Activated naive CD8-positive, alpha-beta T cell (primary cell): Measurements from ENCODE around the gene CSRNP2.
A peak's percentile ranks its signal among the peaks of the same experiment; 100 is the strongest.
"Not testable (repeated sequence)": the region's sequence is repeated elsewhere in the genome, so short reads cannot be mapped to it uniquely, and the experiment has no call there.

ENCODE experiments used
- H3K27ac Mint-ChIP-seq: one replicate; pipeline ENCODE4 v1.8.0; 2021; ENCODE audit warnings: mixed read lengths
- H3K27me3 Mint-ChIP-seq: one replicate; pipeline ENCODE4 v1.8.0; 2021; ENCODE audit warnings: mixed read lengths
- H3K36me3 Mint-ChIP-seq: one replicate; pipeline ENCODE4 v1.8.0; 2021; ENCODE audit warnings: mixed read lengths
- H3K4me1 Mint-ChIP-seq: one replicate; pipeline ENCODE4 v1.8.0; 2021; ENCODE audit warnings: low read depth, mixed read lengths
- H3K4me3 Mint-ChIP-seq: one replicate; pipeline ENCODE4 v1.8.0; 2021; ENCODE audit warnings: mild to moderate bottlenecking, mixed read lengths
- H3K9me3 Mint-ChIP-seq: one replicate; pipeline ENCODE4 v1.8.0; 2021; ENCODE audit warnings: low read depth, mixed read lengths

The CSRNP2 gene

DNA sequence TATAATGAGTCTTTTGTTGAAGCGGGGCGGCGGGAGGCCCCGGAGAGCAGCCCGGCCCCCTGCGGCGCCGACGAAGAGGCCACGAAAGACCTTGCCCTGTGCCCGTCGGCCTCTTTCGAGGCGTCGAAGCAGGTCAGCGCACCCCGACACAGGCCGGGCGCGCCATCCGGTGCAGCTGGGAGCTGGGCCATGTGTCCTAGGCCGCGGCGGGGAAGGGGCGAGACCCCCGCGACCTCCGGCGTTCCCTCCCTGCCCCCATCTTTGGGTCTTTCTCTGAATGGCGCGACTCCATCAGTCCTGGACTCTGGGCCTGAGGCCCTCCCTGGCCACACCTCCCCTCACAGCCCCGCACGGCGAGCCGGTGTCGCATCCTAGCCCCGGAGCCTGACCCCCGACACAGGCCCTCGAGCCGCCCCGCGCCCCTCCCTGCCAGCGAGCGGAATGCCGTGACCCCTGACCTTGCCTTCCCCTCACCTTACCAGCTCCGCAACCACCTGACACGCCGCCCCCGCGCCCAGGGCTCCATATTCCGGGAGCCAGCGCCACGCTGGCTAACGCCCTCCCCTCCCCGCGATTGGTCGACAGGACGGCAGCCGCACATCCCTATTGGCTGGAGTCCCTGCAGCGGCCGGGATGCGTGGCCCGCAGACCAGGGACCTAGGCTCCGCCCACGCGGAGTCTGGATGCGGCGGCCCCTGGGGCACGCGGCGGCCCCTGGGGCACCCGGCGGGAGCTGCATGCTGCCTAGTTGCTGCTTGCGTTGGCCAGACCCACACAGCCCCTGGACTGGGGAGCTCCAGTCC is 57.4 kb downstream of the CSRNP2 start, which contains the start of gene SLC11A2:
SLC11A2 (minus strand) TSS at position 549 of the 803 bp plus-strand sequence. CDS start 15,656 bp downstream, outside the sequence.
- no peaks in the 10 kb centered on the region for H3K27me3 Mint-ChIP-seq
- peak within 1 kb of the TSS; percentile 98 for H3K4me3 Mint-ChIP-seq
- peaks cover 56% of the 10 kb centered on the region for H3K4me1 Mint-ChIP-seq
- H3K9me3 Mint-ChIP-seq = no peaks in the 10 kb centered on the region
- H3K27ac Mint-ChIP-seq = peak within 1 kb of the TSS; percentile 100
- H3K36me3 Mint-ChIP-seq = no peaks in the 10 kb centered on the region

- Mint-ChIP-seq H3K4me1 (peaks cover 62% of the 10 kb centered on the region), H3K4me3 (peak overlapping the region; percentile 98), H3K9me3 (no peaks in the 10 kb centered on the region), H3K27ac (peak overlapping the region; percentile 100), H3K27me3 (no peaks in the 10 kb centered on the region), H3K36me3 (no peaks in the 10 kb centered on the region)
These were observed 58.0 kb downstream of the CSRNP2 start for GRCh38 chr12:51025338-51025835.

DNA sequence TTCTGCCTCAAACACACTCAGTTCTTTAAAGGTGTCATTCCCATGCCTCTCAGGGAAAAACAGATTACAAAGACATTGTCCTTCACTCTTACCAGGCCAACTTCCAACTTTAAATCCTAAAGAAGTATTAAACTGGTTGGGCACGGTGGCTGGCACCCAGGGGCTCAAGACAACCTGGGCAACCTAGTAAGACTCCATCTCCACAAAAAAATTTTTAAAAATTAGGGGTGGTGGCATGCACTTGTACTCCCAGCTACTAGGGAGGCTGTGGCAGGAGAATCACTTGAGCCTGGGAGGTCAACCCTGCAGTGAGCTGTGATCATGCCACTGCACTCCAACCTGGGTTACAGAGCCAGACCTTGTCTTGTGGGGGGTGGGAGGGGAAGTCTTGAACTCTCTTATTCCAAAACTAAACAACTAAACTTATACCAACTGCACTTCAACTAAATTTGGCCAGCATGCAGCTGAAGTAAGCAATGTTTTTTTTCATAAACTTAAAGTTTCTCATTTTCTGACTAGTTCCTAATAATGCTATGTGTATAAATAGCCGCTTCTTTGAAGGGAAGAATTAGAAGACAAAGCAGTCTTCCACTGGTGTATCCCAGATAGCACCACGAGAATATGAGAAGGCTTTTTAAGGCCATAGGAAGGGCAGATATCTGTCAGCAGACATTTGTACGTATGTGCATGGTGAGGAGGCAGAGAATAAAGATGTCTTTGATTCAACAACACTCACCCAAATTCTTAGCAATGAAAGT is 59.6 kb downstream of the CSRNP2 start:
- no peaks in the 10 kb centered on the region for H3K27me3 Mint-ChIP-seq

GRCh38 chr12:51021694-51022093 is 61.7 kb downstream of the CSRNP2 start:
- H3K4me3 Mint-ChIP-seq = peak overlapping the region; percentile 70

More for the DNA sequence above, 59.6 kb downstream of the CSRNP2 start:
- Mint-ChIP-seq H3K4me1 (peaks cover 75% of the 10 kb centered on the region), H3K4me3 (peak overlapping the region; percentile 98), H3K36me3 (no peaks in the 10 kb centered on the region), H3K27ac (peak overlapping the region; percentile 100), H3K9me3 (no peaks in the 10 kb centered on the region)

DNA sequence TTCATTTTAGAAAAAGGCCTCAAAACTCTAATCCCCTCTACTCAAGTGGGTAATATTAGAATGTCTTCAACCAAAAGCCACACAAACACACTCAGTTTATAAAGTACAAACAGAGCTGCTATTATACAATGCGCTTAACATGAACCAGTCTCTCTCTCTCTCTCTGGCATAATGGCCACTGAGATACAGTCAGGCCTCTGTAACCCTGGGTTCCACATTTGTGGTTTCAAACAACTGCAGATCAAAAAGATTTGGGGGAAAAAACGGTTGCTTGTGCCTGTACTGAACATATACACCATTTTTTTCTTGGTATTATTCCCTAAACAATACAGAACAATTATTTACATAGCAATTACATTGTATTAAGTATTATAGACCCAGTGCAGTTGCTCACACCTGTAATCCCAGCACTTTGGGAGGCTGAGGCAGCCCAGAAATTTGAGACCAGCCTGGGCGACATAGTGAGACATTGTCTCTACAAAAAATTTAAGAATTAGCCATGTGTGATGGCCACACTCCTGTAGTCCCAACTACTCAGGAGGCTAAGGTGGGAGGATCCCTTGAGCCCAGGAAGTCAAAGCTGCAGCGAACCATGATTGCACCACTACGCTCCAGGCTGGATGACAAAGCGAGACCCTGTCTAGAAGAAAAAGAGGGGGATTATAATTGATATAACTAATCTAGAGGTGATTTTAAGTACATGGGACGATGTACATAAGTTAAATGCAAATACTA is 62.8 kb downstream of the CSRNP2 start:
- Mint-ChIP-seq H3K9me3 (no peaks in the 10 kb centered on the region), H3K36me3 (no peaks in the 10 kb centered on the region), H3K27me3 (no peaks in the 10 kb centered on the region), H3K4me3 (peak overlapping the region; percentile 13), H3K27ac (peak overlapping the region; percentile 89), H3K4me1 (peaks cover 71% of the 10 kb centered on the region)

More at GRCh38 chr12:51021694-51022093, 61.7 kb downstream of the CSRNP2 start:
- H3K4me1 Mint-ChIP-seq = peaks cover 75% of the 10 kb centered on the region
- no peaks in the 10 kb centered on the region for H3K9me3 Mint-ChIP-seq
- H3K27me3 Mint-ChIP-seq = no peaks in the 10 kb centered on the region
- peak overlapping the region; percentile 89 for H3K27ac Mint-ChIP-seq
- H3K36me3 Mint-ChIP-seq = no peaks in the 10 kb centered on the region

DNA sequence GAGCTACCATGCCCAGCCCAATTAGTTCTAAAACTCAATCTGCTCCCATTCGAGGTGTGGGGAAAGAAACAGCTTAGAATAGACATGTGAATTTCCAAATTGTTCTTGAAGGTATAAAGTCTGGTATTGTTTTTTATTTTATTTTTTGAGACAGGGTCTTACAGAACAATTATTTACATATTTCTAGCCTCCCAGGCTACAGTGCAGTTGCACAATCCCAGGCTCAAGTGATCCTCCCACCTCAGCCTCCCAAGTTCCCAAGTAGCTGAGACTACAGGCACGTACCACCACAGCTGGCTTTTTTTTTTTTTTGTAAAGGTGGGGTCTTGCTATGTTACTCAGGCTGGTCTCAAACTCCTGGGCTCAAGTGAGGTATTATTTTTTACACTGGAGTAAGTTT is 63.5 kb downstream of the CSRNP2 start:
- Mint-ChIP-seq H3K36me3 (no peaks in the 10 kb centered on the region), H3K4me1 (peaks cover 67% of the 10 kb centered on the region), H3K4me3 (no peak overlapping the region), H3K27ac (peak overlapping the region; percentile 41), H3K27me3 (no peaks in the 10 kb centered on the region), H3K9me3 (no peaks in the 10 kb centered on the region)

- H3K36me3 Mint-ChIP-seq = no peaks in the 10 kb centered on the region
- H3K27ac Mint-ChIP-seq = no peak overlapping the region
- peaks cover 58% of the 10 kb centered on the region for H3K4me1 Mint-ChIP-seq
- H3K27me3 Mint-ChIP-seq = no peaks in the 10 kb centered on the region
- H3K9me3 Mint-ChIP-seq = no peaks in the 10 kb centered on the region
- no peak overlapping the region for H3K4me3 Mint-ChIP-seq
These were observed 64.4 kb downstream of the CSRNP2 start for GRCh38 chr12:51018956-51019355.

GRCh38 chr12:51017452-51017851 is 65.9 kb downstream of the CSRNP2 start:
- H3K9me3 Mint-ChIP-seq = no peaks in the 10 kb centered on the region
- H3K27me3 Mint-ChIP-seq = no peaks in the 10 kb centered on the region
- H3K36me3 Mint-ChIP-seq = no peaks in the 10 kb centered on the region
- peaks cover 57% of the 10 kb centered on the region for H3K4me1 Mint-ChIP-seq
- no peak overlapping the region for H3K4me3 Mint-ChIP-seq
- H3K27ac Mint-ChIP-seq = no peak overlapping the region

GRCh38 chr12:51014467-51014866 is 68.9 kb downstream of the CSRNP2 start:
- peaks cover 51% of the 10 kb centered on the region for H3K4me1 Mint-ChIP-seq
- not testable (repeated sequence) for H3K9me3 Mint-ChIP-seq

GRCh38 chr12:51013441-51013840 is 70.0 kb downstream of the CSRNP2 start:
- peaks cover 53% of the 10 kb centered on the region for H3K4me1 Mint-ChIP-seq
- H3K4me3 Mint-ChIP-seq = no peak overlapping the region
- peaks cover 4% of the 10 kb centered on the region for H3K36me3 Mint-ChIP-seq
- H3K27me3 Mint-ChIP-seq = no peaks in the 10 kb centered on the region
- H3K9me3 Mint-ChIP-seq = no peaks in the 10 kb centered on the region
- peak overlapping the region; percentile 22 for H3K27ac Mint-ChIP-seq

More at GRCh38 chr12:51014467-51014866, 68.9 kb downstream of the CSRNP2 start:
- H3K36me3 Mint-ChIP-seq, H3K27me3 Mint-ChIP-seq, H3K27ac Mint-ChIP-seq, H3K4me3 Mint-ChIP-seq: not testable (repeated sequence)

DNA sequence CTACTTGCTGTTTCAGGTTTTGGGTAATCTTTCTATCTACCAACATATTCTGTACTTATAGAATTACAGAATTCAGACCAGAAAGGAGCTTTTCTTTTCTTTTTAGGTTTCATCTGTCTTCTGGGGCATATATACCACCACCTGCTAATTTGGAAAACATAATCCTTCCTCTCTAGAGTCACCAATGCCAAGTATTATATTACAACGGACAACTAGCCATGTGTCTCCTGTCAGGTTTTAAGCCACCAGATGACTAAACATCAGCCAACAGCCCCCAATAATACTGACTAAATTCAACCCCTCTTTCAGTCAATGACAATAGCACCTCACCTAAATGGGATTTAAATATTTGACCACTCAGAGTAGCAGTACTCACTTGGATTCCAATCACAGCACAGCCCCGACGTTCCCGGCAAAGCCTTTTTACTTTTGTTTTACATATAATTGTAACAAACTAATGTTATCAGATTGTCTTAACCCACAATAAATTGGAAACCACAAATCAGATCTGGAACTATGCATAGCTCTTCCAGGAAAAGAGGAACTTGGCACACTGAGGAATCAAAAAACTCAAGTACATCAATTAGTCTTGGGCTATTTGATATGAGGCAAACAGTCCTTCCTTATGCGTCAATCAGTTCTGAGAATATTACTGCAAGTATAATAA is 70.7 kb downstream of the CSRNP2 start:
- Mint-ChIP-seq H3K4me3 (no peak overlapping the region), H3K9me3 (no peaks in the 10 kb centered on the region), H3K36me3 (peaks cover 4% of the 10 kb centered on the region), H3K27me3 (no peaks in the 10 kb centered on the region), H3K4me1 (peaks cover 54% of the 10 kb centered on the region), H3K27ac (peak overlapping the region; percentile 7)

DNA sequence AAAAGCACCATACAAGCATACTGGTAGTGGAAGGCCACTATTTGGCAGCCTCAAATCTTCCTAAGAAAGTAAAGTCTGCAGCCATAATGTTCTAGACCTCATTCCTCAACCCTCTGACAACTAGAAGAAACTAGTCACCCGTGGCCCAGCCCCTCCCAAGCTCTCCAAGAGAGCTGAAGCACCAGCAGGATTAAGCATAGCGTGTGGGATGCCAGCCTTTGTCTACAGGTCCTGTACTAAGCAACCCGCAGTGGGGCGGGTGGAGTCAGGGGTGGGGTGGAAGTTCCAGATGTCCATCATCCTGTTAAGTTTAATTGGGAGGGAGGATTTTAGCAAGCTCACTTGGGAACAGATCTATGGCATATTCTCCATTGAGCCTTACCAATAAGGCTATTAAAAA is 71.4 kb downstream of the CSRNP2 start:
- H3K36me3 Mint-ChIP-seq = peaks cover 4% of the 10 kb centered on the region
- peaks cover 48% of the 10 kb centered on the region for H3K4me1 Mint-ChIP-seq
- no peaks in the 10 kb centered on the region for H3K9me3 Mint-ChIP-seq
- no peak overlapping the region for H3K27ac Mint-ChIP-seq
- H3K4me3 Mint-ChIP-seq = no peak overlapping the region
- no peaks in the 10 kb centered on the region for H3K27me3 Mint-ChIP-seq
